Raji (cell line): ENCODE results near the gene HNRNPM.

Source experiments
- POLR2A ChIP-seq: IDR thresholded peaks from 2 replicates; pipeline ENCODE4 v1.6.1; 2011; ENCODE audit warnings: low read depth, low read length, control low read depth; ENCODE audit not compliant: insufficient read depth

Gene HNRNPM

DNA sequence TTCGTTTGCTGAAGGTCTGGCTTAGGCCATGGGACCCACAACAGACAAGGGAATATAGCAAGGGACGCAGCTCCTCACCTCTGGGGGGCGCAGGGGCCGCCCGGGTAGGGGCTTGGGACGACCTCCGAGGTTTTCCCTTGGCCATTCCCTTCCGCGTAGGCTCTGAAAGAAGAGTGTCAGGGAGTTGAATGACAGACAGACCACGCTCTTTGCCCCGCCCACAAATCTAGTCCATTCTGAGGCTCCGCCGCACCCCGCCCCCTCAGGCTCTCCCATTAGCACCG, 80.6 kb downstream of the HNRNPM start:
- TF ChIP-seq POLR2A: no peak

DNA sequence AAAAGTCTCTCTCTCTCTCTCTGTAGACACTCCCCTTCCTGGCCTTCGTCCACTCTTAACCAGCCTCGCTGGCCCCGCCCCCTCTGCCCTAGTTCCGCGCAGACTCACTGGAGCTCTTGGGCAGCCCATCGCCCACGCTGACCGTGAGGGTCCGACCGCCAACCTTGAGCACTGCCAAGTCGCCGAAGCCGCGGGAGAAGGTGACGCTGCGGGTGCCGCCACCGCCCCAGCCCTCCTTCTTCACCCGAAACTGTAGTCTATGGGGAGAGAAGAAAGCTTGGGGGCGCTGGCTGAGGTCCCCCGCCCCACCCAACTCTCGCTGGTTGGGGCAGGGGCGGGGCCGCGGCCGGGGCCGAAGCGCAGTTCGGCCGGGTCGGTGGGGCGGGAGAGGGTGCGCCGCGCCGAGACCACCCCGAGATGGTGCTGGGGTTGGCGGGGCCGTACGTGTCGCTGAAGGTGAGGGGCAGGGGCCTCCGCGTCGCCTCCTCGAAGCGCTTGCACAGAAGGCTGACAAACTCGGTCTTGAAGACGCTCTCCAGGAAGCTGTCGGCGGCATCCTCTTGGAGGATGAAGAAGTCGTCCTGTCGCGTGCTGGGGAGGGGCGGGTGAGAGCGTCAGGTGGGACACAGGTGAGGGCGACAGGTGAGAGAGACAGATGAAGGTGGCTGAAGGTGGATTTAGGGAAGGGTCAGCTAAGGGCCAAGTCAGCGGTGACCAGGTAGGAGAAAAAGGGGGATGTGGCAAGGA, 81.7 kb downstream of the HNRNPM start:
- TF ChIP-seq POLR2A: no peak

DNA sequence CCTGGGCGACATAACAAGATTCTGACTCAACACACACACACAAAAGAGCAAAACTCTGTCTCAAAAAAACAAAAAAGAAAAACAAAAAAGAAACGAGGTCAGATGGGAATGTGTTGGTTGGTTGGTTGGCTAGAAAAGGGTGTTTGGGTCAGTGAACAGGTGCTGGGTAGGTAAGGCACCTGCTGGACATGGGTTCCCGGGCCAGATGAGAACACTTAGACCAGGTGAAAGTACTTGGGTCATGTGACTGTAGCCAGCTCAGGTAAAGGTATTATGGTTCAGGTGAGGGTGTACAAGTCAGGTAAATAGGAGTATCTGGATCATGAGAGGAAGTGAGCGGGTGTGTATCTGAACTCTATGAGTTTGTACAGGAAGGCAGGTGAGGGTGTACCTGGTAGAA, 83.7 kb downstream of the HNRNPM start:
- no peak for TF ChIP-seq POLR2A

DNA sequence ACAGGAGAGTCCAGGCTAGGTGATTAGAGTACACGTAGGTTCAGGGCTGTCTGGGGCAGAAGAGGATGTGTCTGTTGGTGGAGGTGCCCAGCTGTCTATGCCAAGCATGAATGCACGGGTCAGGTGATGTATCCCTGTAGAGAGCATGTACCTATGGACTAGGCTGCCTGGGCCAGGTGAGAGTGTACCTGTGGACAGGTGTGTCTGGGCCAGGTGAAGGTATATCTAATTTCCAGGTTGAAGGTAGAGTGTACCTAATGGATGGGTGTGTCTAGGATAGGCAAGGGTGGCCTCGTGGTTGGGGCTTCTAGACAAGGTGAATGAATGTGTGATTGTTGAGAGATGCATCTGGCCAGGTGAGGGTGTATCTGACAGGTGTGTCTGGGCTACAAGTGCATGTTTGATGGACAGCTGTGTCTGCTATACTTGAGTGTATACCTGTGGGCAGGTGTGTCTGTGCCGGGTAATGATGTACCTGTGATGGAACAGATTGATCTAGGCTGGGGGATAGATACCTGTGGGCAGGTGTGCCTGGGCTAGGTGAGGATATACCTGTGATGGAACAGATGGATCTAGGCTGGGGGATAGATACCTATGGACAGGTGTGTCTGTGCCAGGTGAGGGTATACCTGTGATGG, 84.7 kb downstream of the HNRNPM start:
- no peak for TF ChIP-seq POLR2A

DNA sequence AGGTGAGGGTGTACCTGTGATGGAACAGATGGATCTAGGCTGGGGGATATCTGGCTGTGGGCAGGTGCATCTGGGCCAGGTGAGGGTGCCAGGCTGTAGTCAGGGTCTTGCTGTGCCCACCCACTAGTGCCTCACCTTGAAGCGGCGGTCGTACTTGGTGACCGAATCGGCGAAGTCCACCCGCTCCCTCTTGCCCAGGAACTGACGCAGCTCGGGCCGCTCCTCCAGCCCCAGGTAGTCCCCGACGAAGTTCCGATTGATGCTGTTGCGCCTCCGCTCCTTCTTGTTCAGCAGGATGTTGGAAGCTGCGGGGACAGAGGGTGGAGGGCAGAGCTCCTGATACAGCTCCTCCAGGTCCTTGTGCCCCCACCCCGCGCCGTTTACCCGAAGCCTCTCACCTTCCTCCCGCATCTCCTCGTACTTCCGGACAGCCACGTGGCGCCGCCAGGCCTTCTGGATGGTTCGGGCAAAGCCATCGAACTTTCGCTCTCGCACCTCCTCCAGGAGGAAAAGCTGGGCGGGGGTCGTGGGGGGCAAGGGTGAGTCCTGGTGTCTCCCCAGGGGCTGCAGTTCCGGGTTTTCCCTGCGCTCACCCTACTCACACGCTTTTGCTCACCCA, 85.4 kb downstream of the HNRNPM start:
- TF ChIP-seq POLR2A: no peak

DNA sequence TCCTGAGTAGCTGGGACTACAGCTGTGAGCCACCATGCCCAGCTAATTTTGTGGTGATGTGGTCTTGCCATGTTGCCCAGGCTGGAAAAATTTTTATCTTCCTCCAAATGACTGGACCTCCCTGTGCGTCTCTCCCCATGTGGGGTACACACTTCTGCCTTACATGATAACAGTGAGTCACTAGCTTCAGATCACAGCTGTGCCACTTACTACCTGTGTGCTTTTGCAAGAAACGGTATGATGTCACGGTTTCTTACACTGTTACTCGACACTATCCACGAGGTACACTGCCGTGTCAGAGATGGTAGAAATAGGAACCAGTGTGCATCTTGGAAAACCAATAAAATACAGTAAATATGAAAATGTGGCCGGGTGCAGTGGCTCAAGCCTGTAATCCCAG, 86.7 kb downstream of the HNRNPM start:
- no peak for TF ChIP-seq POLR2A

DNA sequence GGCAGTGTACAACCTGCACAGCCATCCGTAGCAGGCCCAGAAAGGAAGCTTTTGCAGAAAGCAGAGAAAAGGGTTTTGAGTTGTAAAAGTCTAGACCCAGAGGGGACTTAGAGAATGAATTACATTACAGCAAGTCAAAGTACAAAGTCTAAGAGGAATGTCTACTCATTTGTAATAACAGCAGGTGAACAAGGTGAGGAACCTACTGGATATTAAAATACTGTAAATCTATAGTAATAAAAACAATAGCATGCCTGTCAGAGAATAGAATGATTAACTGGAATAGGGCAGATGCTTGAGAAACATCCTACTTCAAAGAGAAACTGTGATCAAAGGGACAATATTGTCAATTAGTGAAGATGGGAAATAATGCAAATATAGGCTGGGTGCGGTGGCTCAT, 87.5 kb downstream of the HNRNPM start:
- no peak for TF ChIP-seq POLR2A

DNA sequence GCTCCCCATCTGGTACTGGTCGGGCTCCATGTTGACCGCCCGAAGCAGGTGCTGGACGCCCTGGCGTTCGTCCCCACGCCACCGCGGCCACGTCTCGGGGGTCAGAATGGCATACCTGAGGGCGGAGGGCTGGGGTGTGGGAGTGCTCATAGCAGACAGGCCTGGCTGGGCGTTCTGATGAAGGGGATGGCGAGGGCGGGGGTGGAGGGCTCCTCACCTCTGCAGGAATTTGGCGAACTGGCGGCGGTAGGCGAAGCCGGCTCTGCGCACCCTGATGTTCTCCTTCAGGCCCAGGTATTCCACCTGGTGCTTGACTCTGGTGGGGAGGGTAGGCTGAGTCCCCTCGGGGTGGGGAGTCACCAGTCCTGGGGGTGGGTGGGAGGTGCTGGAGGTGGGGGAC, 91.5 kb downstream of the HNRNPM start:
- TF ChIP-seq POLR2A: no peak

DNA sequence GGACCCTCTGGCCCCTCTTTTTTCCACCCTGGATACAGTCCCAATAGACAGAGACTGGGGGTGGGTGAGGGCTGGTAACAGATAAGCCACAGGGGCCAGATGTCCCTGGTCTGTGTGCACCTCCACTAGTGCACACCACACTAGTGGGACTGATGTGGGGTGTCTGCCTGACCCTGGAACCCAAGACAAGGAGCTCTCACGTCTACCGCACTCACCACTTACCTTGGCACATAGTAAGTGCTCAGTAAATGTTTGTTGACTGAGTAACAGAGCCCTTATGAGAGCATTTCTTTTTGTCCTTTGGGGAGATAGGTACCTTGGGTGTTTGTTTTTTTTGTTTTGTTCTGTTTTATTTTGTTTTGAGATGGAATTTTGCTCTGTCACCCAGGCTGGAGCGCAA, 92.3 kb downstream of the HNRNPM start:
- no peak for TF ChIP-seq POLR2A
